Activated T-helper 2 cell treated with anti-CD3 and anti-CD28 coated beads, Interferon-gamma antibody, Interleukin-2, Interleukin-4, amounts not matched to agents 10 μg/mL and 5 μg/mL and 100 μg/mL, durations not matched to agents 14 hours and 24 hours and 36 hours (primary cell): ENCODE results near the gene MAPK1IP1L. TPM values are rescaled to one million over a fixed set of nuclear protein-coding genes. Genes with fewer than 3 reads are reported as not detected.

Experiments used
- total RNA-seq: library from RNA; stranded (reverse); gene quantifications from 2 replicates; pipeline ENCODE4 v1.2.3, GENCODE V29; 2022

MAPK1IP1L gene
- total RNA-seq, 1 donor from 2014 or later = 148 TPM

Other genes starting within 250 kb of the MAPK1IP1L start
- gene GCH1, start 148.8 kb upstream of the MAPK1IP1L start, total RNA-seq = 51.4 and 52.5 TPM in 2 replicates
- 50.3 and 51.3 TPM in 2 replicates for gene WDHD1, start 24.5 kb upstream of the MAPK1IP1L start, total RNA-seq
- gene SOCS4, start 24.4 kb upstream of the MAPK1IP1L start, total RNA-seq = 35.1 and 37.4 TPM in 2 replicates
- 14.8 and 18.7 TPM in 2 replicates for gene LGALS3, start 77.6 kb downstream of the MAPK1IP1L start, total RNA-seq
- 41.9 and 46.0 TPM in 2 replicates for gene DLGAP5, start 139.9 kb downstream of the MAPK1IP1L start, total RNA-seq
- 19.7 and 23.0 TPM in 2 replicates for gene FBXO34, start 219.8 kb downstream of the MAPK1IP1L start, total RNA-seq